ENCODE data around the gene SLC16A3.
"Not testable (repeated sequence)": the region's sequence is repeated elsewhere in the genome, so short reads cannot be mapped to it uniquely, and the experiment has no call there.

The SLC16A3 gene

DNA sequence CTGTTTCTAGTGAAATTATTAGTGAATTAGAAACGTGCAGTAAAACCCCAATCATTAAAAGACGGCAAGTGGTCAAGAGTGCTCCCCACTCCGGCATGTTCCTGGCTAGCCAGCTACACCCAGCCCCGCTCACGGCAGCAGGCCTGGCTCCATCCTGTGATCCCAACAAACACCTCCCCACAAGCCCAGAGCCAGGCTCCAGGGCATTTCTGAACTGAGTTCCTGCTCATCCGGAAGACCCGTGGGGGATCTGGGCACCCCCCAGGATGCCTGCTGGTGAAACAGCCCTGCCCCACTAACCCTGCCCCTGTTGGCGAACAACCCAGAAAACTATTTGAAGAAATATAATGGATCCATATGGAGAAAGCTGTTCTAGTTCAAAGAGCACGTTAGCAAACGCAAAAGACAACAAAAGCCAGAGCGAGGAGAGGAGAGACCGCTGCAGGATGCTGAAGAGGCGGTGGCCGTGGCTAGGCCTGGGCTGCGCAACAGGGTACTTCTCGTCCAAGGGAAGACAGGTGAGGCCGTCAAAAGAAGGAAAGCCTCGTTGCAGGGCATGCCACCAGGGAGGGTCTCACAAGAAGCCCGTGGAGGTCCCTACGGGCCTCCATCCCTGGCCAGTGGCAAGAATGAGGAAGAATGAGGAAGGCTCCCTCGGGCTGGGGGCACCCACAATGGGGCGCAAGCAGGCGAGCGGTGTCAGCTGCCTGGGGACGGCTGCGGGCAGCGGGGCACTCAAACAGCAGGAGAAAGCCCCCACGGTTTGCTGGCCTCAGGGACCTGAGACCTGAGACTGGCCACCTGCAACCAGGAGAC is 19.2 kb downstream of the SLC16A3 start:
- no peak for DNase-seq

DNA sequence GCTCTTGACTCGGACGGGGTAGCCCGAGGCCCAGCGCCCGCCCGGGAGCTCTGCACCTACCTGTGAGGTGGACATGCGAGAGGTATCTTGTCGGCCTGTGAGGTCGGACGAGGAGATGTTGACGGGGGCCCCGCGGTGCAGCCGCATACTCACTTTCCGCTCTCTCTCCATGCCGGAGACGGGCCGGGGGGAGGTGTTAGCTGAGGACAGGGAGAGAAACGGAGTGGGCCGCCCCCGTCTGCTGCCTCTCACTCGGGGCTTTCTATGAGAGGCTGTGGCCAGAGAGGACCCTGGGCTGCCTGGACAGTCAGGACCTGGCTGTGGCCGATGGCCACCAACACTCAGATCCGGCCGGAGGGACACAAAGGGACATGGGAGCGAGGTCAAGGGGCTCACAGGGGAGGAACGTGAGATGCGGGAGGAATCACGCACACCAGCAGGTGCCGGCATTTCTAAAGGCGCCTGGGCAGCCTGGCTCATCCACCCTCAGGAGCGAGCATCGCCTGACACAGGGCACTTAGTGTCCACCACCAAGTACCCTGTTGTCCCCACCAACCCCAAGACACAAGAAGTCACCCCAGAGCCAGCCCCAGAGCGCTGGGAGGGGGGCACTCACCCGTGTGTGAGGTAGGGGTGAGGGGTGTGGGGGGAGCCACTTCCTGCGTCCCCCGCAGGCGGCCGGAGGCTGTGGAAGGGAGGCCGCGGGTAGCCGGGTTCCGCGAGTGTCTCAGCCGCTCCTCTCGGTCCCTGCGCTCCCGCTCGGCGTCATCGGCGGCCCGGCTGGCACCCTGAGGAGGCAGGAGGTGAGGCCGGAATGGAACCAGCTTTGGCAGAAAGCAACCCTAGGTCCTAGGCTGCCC is 20.2 kb downstream of the SLC16A3 start:
- no peak for DNase-seq

DNA sequence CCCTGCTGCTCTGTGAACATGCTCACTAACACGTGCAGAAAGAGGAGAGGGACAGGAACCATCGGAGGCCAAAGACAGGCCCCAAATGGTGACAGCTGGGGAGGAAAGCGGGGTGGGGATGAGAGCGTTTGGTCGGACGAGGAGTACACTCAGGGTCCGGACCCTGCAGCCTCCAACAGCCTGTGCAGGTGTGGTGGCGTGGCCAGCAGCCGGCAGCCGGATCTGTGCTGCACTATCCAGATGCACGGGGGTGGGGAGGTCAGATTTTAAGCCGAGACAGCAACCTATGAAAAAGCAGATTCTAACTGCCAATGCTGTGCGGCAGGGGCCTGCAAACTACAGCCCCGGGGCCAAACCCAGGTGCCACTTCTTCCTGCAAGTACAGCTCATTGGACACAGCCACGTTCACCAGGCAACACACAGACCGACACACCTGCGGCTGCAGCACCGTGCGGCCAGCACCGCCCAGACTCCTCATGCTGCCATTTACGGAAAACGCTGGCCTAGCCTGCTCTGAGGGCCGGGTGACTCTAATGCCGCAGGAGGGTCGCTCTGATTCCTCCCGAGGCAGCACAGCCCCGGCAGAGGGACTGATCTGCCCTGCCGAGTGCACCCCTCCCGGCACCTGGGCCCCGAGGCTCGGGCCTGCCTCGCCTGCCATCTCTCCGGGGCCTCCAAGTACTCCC is 21.2 kb downstream of the SLC16A3 start:
- no peak for DNase-seq

DNA sequence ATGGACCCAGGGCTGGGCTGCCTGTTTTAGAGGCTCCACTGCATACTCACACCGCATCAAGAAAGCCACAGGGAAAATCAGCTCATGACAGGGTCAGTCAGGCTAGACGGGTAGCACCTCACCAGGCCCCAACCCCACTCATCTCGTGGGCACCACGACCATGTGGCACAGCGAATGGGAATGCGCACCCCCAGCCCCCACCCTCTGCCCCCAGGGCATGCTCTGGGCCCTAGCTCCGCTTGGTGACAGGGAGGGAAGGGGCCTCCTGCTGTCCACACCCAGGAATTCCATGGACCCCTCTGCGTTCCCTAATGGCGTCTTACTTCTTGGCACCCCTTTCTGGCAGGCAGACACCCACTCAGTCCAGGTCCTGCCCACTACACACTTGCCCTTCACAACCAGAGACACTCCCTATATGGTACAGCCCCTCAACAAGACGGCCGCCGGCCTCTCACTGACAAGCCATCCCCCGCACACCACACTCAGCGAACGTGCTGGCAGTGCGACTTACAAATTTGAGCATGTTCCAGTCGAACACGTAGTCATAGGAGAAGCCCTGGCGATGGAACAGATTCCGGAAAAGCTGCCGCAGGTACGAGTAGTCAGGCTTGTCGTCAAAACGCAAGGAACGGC is 22.1 kb downstream of the SLC16A3 start:
- no peak for DNase-seq

DNA sequence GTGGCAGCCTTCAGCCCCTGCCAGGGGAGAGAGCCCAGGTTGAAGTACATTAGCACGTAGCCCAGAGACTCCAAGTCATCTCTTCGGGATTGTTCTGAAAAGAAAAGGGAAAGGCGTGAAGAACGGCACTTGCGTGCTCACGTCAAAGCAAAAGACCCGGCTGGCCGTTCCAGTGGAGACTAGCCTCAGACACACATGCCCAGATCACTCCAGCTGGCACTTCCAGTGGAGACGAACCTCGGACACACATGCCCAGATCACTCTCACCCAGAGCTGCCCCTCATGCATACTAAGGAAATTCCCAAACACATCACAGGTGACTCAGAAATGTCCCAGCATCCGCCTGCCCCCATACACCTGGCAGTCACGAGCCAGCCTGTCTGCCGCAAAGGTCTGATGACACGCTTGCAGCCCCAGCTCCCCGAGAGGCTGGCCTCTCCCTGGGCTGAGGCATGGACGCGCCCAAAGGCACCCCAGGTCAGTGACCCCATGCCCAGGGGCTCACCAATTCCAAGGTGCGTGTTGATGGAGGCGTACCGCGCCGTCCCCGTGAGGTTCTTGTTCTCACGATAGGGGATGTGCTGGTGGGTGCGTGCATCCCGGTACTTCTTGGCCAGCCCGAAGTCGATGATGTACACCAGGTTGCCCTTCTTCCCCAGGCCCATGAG is 23.8 kb downstream of the SLC16A3 start:
- DNase-seq, result no peak

DNA sequence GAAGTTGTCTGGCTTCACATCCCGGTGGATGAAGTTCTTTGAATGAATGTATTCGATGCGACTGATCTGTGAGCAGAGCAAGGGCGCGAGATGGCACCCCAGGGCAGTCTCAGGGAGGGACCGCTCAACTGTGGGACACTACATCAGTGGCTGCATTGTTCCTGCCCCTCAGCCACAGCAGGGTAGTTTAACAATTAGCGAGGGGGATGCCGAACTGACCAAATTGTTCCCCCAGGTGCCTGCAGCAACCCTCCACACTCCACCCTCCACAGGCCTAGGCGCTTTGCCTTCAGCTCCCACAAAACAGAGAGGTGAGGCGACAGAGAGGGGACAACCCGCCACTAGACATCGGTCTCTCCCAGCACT is 24.3 kb downstream of the SLC16A3 start:
- no peak for DNase-seq

DNA sequence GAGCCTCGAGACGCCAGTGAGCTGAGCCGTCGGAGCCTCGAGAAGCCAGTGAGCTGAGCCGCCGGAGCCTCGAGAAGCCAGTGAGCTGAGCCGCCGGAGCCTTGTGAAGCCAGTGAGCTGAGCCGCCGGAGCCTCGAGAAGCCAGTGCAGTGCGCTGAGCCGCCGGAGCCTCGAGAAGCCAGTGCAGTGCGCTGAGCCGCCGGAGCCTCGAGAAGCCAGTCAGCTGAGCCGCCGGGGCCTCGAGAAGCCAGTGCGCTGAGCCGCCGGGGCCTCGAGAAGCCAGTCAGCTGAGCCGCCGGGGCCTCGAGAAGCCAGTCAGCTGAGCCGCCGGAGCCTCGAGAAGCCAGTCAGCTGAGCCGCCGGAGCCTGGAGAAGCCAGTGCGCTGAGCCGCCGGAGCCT is 25.3 kb downstream of the SLC16A3 start:
- DNase-seq, result not testable (repeated sequence)

DNA sequence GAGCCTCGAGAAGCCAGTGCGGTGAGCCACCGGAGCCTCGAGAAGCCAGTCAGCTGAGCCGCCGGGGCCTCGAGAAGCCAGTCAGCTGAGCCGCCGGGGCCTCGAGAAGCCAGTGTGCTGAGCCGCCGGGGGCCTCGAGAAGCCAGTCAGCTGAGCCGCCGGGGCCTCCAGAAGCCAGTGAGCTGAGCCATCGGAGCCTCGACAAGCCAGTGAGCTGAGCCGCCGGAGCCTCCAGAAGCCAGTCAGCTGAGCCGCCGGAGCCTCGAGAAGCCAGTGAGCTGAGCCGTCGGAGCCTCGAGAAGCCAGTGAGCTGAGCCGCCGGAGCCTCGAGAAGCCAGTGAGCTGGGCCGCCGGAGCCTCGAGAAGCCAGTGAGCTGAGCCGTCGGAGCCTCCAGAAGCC is 25.9 kb downstream of the SLC16A3 start:
- DNase-seq, result not testable (repeated sequence)

DNA sequence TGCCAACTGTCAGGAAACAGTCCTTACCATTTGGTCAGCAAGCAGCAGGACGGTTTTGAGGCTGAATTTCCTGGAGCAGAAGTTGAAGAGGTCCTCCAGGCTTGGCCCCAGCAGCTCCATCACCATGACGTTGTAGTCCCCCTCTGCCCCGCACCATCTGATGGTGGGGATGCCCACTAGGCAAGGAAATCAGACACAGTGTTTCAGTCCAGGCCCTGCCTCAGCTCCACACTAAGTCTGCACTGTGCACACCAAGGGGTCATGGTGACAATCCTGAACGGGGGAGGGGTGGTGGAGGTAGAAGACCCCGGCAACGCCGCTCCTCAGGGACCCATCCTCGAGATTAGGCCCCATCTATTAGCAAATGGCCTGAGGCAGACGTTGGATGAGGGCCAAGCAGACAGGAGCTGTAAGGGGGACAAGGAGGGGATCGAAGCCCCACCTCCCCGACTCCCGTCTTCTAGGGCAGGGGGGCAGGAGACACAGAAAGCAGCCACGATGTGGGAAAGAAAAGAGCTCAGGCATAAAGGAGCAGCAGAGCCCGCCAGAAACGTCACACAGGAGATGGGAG is 26.6 kb downstream of the SLC16A3 start:
- no peak for DNase-seq

DNA sequence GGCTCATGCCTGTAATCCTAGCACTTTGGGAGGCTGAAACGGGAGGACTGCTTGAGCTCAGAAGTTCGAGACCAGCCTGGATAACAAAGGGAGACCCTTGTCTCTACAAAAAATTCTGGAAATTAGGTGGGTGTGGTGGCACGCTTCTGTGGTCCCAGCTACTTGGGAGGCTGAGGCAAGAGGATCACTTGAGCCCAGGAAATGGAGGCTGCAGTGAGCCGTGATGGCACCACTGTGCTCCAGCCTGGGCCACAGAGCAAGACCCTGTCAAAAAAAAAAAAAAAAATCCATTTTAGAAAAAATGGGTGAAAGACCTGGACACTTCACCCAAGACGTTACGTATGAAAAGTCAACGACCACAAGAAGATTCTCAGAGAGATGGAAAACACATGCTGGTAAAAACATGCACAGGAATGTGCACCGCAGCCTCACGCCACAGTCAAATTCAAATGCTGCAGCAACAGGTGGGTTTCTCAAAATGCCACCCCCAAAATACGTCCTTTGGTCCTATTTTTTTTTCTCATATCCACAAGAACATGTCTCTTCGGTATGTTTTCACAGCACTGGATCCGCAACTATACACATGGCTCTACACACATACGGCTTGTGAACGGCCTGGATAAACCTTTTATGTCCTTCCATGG is 27.5 kb downstream of the SLC16A3 start:
- DNase-seq, result no peak

DNA sequence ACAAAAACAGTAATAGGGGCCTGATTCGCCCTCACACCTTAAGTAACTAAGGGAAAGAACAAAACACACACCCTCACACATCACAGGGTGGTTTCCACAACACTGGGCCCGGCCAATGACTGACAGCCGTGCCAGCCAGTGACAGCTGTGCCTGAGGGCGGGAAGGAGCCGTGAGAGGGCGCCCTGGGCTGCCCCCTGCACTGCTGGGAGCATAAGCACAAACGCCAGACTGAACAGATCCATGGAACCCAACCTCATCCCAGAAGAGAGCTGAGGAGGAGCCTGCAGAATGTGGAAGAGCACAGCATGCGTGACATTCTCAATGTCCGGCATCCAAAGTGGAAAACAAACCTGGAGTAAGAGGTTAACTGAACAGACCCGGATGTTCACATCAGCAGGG is 28.6 kb downstream of the SLC16A3 start:
- DNase-seq, result peak in 1 of 3 experiments; percentile 3

DNA sequence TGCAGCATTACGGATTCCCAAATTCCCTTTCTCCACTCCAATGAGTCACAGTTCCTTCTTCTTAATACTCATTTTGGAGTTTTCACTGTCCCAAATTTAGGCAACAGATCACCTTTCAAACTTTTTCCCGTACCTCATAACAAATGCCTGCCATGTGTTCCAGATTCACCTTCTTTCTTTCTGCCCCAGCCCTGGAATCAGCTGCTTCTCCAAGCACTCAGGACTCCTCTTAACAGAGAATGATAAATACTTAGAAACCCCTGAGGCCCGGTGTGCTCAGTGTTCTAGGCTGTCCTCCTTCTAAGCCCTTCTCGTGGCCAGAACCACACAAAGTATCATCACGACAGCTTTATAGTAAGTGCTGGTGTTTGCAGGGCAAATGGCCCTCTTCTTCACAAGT is 29.7 kb downstream of the SLC16A3 start:
- no peak for DNase-seq

DNA sequence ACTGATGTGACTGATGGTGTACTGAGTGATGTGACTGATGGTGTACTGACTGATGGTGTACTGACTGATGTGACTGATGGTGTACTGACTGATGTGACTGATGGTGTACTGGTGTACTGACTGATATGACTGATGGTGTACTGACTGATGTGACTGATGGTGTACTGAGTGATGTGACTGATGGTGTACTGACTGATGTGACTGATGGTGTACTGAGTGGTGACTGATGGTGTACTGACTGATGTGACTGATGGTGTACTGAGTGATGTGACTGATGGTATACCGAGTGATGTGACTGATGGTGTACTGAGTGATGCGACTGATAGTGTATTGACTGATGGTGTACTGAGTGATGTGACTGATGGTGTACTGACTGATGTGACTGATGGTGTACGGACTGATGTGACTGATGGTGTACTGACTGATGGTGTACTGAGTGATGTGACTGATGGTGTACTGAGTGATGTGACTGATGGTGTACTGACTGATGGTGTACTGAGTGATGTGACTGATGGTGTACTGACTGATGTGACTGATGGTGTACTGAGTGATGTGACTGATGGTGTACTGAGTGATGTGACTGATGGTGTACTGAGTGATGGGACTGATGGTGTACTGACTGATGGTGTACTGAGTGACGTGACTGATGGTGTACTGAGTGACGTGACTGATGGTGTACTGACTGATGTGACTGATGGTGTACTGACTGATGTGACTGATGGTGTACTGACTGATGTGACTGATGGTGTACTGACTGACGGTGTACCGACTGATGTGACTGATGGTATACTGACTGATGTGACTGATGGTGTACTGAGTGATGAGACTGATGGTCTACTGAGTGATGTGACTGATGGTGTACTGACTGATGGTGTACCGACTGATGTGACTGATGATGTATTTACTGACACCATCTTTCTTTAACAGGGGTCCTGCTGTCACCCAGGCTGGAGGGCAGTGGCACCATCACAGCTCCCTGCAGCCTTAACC is 31.4 kb downstream of the SLC16A3 start:
- not testable (repeated sequence) for DNase-seq

DNA sequence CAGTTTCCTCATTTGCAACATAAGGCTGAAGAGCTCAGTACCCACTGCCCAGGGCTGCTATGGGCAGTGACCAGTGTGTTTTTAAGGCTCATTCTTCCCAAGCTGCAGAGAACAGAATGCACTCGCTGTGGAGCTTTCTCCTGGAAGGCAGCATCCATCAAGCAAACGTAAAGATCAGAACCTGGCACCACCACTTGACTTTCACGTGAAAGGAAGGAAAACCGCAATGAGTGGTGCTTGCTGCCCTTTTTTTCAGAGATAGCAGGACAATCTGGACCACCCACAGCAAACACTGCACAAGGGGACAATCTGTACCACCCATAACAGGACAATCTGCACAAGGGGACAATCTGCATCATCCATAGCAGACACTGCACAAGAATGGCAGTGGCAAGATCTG is 33.5 kb downstream of the SLC16A3 start:
- DNase-seq, result no peak

DNA sequence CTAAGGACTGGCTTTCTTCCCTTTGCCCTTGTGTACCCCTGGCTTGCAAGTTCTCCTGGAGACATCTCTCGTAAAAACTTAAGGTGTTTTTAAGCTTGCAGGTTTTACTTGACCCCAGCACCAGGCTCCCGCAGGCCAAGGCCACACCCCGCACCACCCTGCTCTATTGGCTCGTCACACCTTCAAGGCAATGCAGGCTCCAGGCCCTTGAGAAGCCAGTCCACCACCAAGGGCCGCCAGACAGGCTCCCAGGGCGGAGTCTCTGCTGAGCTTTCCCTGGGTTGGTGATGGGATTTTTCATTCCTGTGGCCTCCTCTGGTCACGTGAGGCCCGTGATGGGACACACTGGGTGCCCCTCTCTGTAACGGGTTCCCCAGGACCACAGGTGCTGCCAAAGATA is 34.8 kb downstream of the SLC16A3 start:
- DNase-seq, result no peak

DNA sequence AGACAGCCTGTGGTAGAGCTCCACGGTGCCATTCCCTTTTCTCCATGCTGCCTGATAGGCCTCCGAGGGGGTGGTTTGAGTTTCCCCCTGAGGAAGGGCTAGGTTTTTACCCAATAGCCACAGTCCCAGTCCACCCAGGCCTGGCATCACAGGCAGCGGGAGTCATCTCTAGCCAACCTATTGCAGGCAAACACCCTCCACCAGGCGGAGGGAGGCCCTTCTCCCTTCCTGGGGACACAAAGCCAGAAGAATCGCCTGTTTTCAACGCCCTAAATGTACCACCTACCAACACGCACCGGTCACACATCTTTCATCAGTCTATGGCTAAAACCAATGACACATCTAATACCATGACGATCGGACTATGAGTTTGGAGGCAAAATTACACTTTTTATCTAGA is 37.3 kb downstream of the SLC16A3 start:
- no peak for DNase-seq

DNA sequence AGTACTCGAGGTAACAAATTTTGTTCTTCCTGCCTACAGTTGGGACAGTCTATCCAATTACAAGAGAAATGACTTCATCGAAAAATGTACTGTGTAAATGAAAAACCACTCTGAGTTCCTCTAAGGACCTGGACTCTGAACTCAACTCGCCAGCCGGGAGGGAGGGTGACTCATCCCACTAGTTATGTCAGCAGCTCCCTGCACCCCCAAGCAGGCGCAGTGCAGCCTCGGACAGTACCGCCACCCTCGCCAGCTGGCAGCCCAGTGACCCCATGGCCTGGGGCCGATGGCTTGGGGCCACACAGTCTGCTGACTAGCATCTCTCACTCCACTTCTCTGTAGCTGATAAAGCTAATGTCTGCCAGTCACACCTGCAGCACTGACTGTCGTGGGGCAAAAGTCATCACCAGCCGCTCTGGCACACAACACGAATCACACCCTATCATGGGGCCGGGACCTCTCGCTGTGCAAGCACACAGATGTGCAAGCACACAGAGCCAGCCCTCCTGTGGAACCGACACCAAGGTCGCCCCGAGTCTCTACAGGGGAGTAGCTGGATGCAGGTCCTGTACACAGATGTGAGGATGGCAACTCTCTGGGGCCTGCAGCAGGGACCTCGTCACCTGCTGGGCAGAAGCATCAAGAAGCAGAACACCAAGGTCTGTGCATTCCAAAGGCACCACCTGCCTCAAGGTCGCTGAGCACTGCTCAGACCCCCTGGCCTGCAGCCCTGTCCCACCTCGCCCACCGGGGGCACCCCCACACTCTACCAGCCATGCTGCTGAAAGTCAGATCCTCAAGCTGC is 38.9 kb downstream of the SLC16A3 start:
- no peak for DNase-seq

DNA sequence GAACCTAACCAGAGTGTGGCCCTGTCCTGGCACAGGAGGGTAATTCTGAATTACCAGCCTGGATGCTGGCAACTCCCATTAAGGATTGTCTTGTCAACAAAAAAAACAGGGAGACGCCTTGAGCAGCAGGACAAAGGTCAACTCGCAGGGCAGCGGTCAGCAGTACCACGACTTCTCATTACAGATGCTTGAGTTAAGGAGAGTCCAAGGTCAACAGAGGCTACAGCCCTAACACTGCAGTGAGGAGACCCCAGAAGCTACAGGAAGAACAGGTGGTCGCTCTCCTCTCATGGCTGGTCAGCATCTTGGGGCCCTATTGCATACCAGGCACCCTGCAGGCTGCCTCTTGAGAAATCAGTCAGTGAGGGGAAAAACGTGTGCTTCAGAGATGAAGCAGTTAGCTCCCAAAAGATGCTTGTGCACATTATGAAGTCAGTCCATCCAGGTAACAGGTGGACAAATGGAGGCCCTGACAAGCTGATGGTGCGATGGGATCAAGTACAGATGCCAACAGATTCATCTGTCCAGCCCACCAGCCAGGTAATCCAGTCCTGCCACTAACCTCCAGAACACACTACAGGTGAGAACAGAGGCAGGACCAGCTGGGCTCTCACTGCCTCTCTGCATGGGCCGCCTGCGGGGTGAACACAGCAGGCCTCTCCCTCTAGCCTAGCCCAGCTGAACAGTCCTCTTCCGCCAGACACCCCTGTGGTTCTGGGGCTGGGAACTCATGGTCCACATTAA is 40.5 kb downstream of the SLC16A3 start:
- DNase-seq, result no peak

All from NCI-H1417 (cell line).